Esophagus (tissue), 2 donors: Measurements from ENCODE around the gene GPR55. TPM values are rescaled to one million over a fixed set of nuclear protein-coding genes. Genes with fewer than 3 reads are reported as not detected.

Experiments
- H3K27ac ChIP-seq, 2 donors: one replicate each; pipeline ENCODE4 v1.5.1; 2013; ENCODE audit warnings: low read depth in 2 of 2, mild to moderate bottlenecking in 2 of 2, inconsistent platforms in 1 of 2, low read length in 1 of 2, moderate library complexity in 1 of 2
- H3K27me3 ChIP-seq, 2 donors: one replicate each; pipeline ENCODE4 v1.6.1; 2013; ENCODE audit warnings: low read length in 2 of 2, control low read depth in 1 of 2, mild to moderate bottlenecking in 1 of 2; ENCODE audit not compliant: insufficient read depth in 2 of 2, control insufficient read depth in 1 of 2
- H3K36me3 ChIP-seq, 2 donors: one replicate each; pipeline ENCODE4 v1.6.1; 2013; ENCODE audit warnings: low read length in 1 of 2; ENCODE audit not compliant: control insufficient read depth in 2 of 2, insufficient read depth in 2 of 2
- H3K4me1 ChIP-seq, 2 donors: one replicate each; pipeline ENCODE4 v1.6.1; 2013; ENCODE audit warnings: low read length in 1 of 2; ENCODE audit not compliant: control insufficient read depth in 2 of 2, insufficient read depth in 2 of 2
- H3K4me3 ChIP-seq, 2 donors: one replicate each; pipeline ENCODE4 v1.5.1; 2013; ENCODE audit warnings: low read length in 2 of 2, mild to moderate bottlenecking in 2 of 2, low read depth in 1 of 2, moderate library complexity in 1 of 2
- H3K9me3 ChIP-seq, 2 donors: one replicate each; pipeline ENCODE4 v1.6.1; 2013; ENCODE audit warnings: mild to moderate bottlenecking in 2 of 2, low read depth in 1 of 2, low read length in 1 of 2, moderate library complexity in 1 of 2; ENCODE audit not compliant: control insufficient read depth in 2 of 2, insufficient read depth in 1 of 2
- WGBS, 2 donors: extraction: QIAGEN DNeasy Blood & Tissue Kit; methylation state at CpG; one replicate each; pipeline ENCODE4 v1.1.7; 2013; 5-methylcytosine and 5-hydroxymethylcytosine counted together
- polyA plus RNA-seq, 2 donors: library from polyadenylated mRNA; stranded (reverse); fragments of 200-250 nt; gene quantifications; one replicate each; pipeline ENCODE4 v1.2.3, GENCODE V29; 2013
- donor health status: healthy with polysubstance abuse.
- donor health status: Bipolar disorder and iron deficiency.

The GPR55 gene
- polyA plus RNA-seq, 2 donors: 0.28 to 0.88 TPM

DNA sequence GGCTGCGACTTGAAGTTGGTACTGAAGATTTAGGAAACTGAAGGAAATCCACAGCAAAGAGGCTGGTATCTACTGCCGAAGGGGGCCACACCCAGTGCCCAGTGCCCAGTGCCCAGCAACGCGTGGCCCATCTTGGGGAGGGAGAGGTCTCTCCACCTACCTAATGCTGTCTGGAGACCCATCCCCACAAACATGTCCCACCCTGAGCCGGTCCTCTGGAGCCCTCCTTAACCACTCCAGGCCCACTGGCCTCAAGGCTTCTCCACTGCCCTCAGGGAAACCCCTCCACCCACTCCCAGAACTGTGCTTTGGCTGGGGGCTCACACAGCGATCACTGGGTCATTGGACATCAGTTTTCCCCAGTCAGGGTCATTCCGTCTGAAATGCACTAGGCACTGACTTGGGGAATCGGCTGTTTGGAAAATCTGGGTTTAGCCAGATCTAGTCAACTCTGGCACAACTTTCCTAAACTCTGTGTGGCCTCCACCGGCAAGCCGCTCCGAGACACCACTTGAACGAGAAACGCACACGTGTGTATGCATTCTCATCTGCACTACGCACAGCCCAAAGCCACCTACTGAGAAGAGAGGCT lies 20.1 kb downstream of the GPR55 start:
- H3K27me3 ChIP-seq: no peaks in the 10 kb centered on the region
- H3K36me3 ChIP-seq: no peaks in the 10 kb centered on the region
- no peaks in the 10 kb centered on the region for H3K9me3 ChIP-seq
- 80 to 84% methylated on average over 15 of the region's 15 CpGs for WGBS, 2 donors
- no peak overlapping the region for H3K27ac ChIP-seq
- H3K4me1 ChIP-seq: peaks cover 0 to 6% of the 10 kb centered on the region in 2 donors
- no peak overlapping the region for H3K4me3 ChIP-seq

DNA sequence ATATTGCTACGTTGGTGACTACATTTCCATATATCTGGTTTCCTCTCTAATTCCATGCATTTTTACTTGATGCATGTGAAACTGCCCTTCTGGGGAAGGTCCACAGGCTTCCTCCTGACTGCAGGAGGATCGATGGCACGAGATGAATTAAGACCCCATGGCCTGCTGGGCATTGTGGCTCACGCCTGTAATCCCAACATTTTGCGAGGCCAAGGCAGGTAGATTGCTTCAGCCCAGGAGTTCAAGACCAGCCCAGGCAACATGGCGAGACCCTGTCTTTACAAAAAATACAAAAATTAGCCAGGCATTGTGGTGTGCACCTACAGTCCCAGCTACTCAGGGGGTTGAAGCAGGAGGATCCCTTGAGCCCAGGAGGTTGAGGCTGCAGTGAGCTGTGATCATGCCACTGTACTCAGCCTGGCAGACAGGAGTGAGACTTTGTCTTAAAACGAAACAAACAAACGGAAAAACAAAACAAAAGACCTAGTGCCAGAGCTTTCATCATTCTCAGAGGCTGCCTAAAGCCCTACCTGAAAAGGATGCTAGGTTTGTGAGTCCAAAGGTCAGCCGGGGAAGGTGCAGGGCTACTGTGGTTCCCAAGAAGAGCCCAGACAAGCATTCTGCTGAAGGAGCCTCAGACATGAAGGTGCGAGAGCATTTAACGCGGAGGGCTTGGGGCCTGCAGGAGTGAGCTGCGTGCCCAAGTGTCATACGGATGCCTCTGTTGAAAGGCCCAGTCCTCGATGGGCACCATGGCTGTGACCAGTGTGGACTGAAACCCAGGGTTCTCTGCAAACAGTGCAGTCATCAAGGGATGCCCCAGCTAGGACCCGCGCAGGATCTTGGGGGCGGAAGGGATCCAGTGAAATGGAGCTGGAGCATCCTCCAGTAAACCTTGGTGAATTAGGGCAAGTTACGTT lies 21.6 kb downstream of the GPR55 start:
- Histone ChIP-seq H3K4me1 (no peaks in the 10 kb centered on the region), H3K27me3 (no peaks in the 10 kb centered on the region), H3K4me3 (no peak overlapping the region), H3K9me3 (no peaks in the 10 kb centered on the region), H3K36me3 (no peaks in the 10 kb centered on the region), H3K27ac (no peak overlapping the region)
- WGBS, 2 donors: 87 to 89% methylated on average over 19 of the region's 19 CpGs

DNA sequence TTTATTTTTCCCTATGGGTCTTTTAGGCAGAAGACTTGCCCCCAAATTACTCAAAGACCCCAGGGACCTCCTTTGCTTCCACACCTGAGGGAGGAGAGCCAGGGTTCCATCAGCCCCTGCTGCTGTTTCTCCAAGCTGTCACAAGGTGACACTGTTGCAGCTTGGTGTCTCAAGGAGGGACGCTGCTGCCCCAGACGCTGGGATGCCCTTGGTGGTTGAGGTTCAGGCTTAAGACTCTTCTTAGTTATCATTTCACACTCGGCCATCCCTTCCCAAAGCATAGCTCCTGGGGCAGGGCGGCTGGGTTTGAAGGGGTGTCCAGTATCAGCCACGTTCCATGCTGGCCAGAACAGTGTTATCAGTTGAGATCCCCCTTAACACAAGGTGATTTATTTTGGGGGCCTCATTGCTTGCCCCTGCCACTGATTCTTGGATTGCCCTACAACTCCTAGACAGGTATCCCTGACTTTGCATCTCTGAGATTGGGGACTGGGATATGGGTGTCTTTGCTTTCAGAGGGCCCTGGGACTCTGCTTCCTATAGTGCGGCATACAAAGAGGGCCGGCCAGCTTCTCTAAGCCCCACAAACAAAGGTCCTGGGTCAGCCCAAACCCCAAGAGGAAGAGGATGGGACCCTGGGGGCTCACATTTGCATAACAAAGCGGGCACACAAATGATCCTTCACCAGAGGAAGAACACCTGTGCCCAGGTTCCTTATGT lies 22.7 kb downstream of the GPR55 start:
- WGBS, 2 donors: 43 to 44% methylated on average over 8 of the region's 8 CpGs
- Histone ChIP-seq H3K9me3 (no peaks in the 10 kb centered on the region), H3K4me1 (no peaks in the 10 kb centered on the region), H3K27me3 (no peaks in the 10 kb centered on the region), H3K36me3 (no peaks in the 10 kb centered on the region), H3K27ac (no peak overlapping the region), H3K4me3 (no peak overlapping the region)

DNA sequence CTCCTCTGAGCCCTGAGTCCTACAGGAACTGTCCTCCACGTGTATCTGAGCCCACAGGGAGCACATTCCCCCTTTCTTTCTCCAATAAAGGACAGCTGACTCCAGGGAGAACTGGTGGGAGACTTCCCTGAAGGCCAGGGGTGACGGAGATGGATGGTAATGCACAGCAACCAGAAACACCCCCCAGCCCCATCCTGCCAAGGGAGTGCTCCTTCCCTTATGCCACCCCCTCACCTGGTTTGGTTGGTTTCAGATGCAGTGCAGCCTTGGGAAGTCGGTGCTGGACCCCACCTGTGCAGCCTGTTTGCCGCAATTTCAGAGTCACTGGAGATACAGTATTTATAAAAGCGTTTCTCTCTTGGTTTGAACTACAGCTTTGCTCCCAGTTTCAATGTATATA lies 24.0 kb downstream of the GPR55 start:
- no peak overlapping the region for H3K4me3 ChIP-seq
- no peaks in the 10 kb centered on the region for H3K27me3 ChIP-seq
- no peaks in the 10 kb centered on the region for H3K36me3 ChIP-seq
- H3K4me1 ChIP-seq: peaks cover 0 to 2% of the 10 kb centered on the region in 2 donors
- H3K9me3 ChIP-seq: no peaks in the 10 kb centered on the region
- WGBS, 2 donors: 61 to 69% methylated on average over 5 of the region's 5 CpGs
- no peak overlapping the region for H3K27ac ChIP-seq

DNA sequence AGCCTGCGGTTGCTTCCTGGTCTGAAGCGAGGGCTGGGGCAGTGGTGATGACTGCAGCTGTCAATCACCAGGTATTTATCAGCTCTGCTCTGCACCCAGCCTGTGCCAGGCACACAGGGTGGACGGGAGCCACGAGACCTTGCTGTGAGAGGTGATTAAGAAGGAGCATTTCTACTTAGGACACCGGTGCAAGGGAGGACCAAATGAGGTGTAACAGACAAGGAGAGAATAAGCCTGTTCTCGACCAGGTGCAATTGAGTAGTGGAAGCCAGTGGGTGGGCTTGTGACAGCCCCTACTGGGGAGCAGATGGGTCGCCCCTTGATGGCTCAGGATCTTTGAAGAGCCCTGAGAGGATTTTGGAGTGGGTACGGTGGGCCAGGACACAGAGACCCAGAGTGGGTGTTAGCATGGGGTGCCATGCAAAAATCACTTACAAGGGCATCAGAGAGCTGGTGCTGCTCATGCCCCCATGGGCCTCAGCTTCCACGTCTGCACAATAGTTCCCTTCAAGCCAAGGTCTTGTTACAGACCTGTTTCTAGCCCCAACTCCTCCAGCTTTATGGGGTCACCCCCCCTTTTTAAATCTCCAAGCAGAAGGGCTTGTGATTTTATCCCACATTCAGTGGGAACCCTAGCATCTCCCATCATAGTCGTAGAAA lies 24.6 kb downstream of the GPR55 start:
- H3K36me3 ChIP-seq: no peaks in the 10 kb centered on the region
- H3K27me3 ChIP-seq: no peaks in the 10 kb centered on the region
- peaks cover 0 to 5% of the 10 kb centered on the region in 2 donors for H3K4me1 ChIP-seq
- no peak overlapping the region for H3K4me3 ChIP-seq
- no peaks in the 10 kb centered on the region for H3K9me3 ChIP-seq
- 64 to 76% methylated on average over 10 of the region's 10 CpGs for WGBS, 2 donors
- no peak overlapping the region for H3K27ac ChIP-seq

- WGBS, 2 donors: 81 to 86% methylated on average over 4 of the region's 4 CpGs
- H3K36me3 ChIP-seq: no peaks in the 10 kb centered on the region
- peaks cover 0 to 5% of the 10 kb centered on the region in 2 donors for H3K4me1 ChIP-seq
Measured at GRCh38 chr2:230899786-230900185, 25.3 kb downstream of the GPR55 start.

GRCh38 chr2:230899287-230899686 lies 25.8 kb downstream of the GPR55 start:
- H3K27me3 ChIP-seq: no peaks in the 10 kb centered on the region
- no peak overlapping the region for H3K4me3 ChIP-seq
- no peaks in the 10 kb centered on the region for H3K36me3 ChIP-seq
- WGBS, 2 donors: 48 to 60% methylated on average over 5 of the region's 5 CpGs
- no peaks in the 10 kb centered on the region for H3K9me3 ChIP-seq
- H3K27ac ChIP-seq: no peak overlapping the region
- peaks cover 0 to 5% of the 10 kb centered on the region in 2 donors for H3K4me1 ChIP-seq

More at GRCh38 chr2:230899786-230900185, 25.3 kb downstream of the GPR55 start:
- Histone ChIP-seq H3K9me3 (no peaks in the 10 kb centered on the region), H3K27ac (no peak overlapping the region), H3K4me3 (no peak overlapping the region), H3K27me3 (no peaks in the 10 kb centered on the region)

- Histone ChIP-seq H3K4me1 (peaks cover 0 to 5% of the 10 kb centered on the region in 2 donors), H3K36me3 (no peaks in the 10 kb centered on the region), H3K27me3 (no peaks in the 10 kb centered on the region), H3K27ac (no peak overlapping the region), H3K9me3 (no peaks in the 10 kb centered on the region), H3K4me3 (no peak overlapping the region)
- 65 to 66% methylated on average over 8 of the region's 8 CpGs for WGBS, 2 donors
Measured at GRCh38 chr2:230898713-230899091, 26.3 kb downstream of the GPR55 start.

- Histone ChIP-seq H3K27me3 (no peaks in the 10 kb centered on the region), H3K36me3 (no peaks in the 10 kb centered on the region), H3K27ac (no peak overlapping the region), H3K4me1 (peaks cover 0 to 5% of the 10 kb centered on the region in 2 donors), H3K9me3 (no peaks in the 10 kb centered on the region), H3K4me3 (no peak overlapping the region)
- 90 to 93% methylated on average over 13 of the region's 13 CpGs for WGBS, 2 donors
Measured at GRCh38 chr2:230898016-230898712, 26.9 kb downstream of the GPR55 start.
